DMS79 (cell line): ENCODE measurements around the gene UGP2.
"Not testable (repeated sequence)": the region's sequence is repeated elsewhere in the genome, so short reads cannot be mapped to it uniquely, and the experiment has no call there.

Experiments
- DNase-seq: peaks from one replicate; lab custom pipeline; 2025; lab: John Stamatoyannopoulos, UW

The UGP2 gene

DNA sequence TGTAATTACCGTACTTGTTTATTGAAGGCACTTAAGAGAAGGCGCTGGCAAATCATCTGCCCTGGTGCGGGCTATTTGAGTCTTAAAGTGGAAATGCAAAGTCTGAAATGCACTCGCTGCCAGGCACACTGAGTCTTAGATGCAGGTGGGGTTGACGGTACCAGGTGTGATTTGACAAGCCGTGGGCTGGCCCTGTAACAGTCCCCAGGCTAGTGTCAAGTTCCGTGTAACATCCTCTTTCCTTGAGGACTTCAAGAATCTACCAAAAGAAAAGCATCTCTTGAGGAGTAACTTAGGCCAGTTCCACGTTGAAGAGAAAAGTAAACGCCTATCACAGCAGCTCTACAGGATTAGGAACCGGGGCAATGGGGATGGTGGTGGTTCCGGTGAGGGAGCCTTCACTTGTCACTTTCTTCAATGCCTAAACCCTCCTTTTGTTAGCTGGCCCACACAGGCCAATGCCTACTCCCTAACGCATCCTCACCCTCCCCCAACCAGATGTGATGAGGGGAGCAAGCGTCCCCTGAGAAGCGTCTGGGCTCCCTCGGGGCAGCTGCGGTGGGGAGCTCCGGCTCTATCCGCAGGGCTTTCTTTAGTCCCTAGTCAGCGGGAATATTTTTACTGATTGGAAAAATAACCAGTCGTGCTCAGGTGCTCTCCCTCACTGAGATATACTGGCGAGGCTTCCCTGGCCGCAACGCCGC lies 1.5 kb upstream of the UGP2 start:
- no peak for DNase-seq

DNA sequence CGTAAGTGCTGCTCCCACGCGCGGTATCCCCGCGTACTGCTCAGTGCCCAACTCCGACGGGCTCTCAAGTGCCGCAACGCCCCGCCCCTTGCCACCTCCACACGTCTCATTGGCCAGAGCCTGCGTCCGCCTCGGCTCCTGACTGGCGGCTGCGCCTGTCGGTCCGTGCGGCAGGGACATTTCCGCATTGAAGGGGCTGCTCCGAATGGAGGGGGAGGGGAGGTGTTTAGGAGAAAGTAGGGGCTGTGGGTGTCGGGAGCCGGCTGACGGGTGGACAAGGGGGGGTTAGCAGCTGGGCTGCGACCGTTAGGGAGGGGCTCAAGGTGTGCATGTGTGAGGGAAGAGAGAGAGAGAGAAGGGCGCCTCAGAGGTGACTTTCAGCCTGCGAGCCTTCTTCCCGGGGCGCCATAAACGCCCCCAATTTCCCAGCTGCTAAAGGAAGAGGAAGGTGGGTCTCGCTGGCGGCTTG lies 877 bp upstream of the UGP2 start:
- peak; percentile 95 for DNase-seq

DNA sequence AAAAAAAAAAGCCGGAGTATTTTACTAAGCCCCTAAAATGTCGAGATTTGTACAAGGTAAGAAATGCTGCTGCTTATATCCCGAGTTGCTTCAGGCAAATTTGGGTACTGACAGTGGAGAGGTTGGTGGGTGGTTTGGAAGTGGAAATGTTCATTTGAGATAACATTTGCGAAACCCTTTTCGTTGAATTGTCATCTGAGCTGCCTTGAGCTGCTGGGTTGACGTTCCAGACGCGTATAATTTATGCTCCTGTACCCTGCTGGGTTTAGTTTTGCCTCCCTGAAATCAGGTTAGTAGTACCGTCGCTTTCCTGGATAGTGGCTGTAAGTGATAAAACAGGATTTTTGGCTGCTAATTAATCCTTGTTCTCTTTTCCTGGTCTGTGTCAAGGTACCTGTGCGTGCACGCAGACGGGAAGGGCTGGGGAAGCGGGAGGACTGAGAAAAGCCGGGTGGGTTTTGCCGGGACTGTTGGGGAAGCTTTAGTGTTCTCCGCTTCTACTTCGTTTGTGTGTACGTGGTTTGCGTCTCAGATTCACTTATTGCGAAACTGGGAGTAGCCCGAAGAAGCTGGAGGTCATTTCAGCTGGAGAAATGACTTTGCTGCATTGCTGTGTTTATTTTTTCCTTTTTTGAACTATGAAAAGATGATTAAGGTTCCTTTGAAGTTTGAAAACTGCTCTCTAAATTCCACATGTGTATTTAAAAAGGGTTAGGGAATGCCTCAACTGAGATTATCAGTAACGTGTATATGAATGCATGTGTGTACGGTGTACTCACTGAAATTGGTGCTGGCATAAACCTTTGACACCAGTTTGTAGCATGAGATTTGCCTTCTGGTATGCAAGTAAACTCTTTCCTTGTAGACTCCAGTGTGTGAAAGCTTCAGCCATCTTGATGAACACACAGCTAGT lies 709 bp downstream of the UGP2 start:
- DNase-seq = peak; percentile 34

DNA sequence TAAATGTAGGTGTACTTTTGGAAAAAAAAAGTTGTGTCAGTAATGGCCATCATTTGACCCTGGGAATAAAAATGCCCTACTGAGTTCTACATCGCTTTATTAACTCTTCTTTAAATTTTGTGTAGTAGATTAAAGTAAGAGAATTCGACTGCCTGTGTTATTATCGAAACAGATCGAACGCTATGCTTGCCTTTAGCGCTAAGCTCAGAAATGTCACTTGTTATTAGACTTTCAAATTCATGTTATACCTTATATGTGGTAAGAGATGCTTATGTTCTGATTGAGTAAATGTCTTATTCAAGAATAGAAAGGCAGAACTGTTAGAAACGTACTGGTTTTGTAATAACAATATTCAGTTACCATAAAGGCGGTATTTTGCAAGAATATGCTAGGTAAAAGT lies 1.4 kb downstream of the UGP2 start:
- no peak for DNase-seq

DNA sequence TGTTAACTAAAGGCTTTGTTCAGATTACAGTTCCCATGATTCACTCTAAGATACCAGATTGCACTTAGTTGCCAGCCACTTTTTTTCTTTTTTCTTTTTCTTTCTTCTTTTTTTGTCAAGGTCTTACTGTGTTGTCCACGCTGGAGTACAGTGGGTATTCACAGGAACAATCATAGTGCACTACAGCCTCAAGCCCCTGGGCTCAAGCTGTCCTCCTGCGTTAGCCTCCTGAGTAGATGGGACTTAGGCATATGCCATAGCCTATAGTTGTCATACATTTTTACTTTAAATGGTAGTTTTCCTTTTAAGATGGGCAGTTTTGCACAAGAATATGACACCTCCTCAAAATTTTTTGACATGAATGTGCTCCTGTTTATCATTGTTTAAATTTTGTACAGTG lies 2.1 kb downstream of the UGP2 start:
- no peak for DNase-seq

DNA sequence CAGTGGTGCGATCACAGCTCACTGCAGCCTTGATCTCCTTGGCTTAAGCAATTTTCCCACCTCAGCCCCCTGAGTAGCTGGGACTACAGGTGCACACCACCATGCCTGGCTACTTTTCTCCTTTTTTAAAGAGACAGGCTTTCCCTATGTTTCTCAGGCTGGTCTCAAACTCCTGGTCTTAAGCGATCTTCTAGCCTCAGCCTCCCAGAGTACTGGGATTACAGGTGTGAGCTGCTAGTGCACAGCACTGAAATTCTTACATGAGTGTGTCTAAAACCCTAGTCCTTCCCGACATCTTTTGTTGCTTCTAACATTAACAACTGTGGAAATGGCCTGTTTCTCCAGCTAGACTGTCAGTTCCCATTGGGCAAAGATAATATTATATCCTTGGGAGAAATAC lies 2.9 kb downstream of the UGP2 start:
- DNase-seq = no peak

DNA sequence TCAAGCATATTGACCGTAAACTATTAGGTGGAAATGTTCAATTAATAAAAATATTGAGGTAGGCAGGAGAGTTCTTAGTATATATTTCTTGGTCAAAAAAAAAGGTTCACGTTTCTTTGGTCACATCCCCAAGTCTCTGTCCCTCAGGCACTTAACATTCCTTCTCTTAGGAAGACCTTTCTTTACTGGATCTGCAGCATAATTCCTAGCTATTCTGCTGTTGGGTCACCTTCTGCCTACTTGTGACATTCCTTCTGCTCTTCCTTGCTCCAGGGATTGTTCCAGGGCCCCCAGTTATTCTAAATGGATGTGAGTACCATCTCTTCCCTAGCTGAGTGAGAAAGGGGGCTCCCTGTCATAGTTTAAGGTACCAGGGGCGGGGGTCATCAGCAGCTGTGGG lies 4.2 kb downstream of the UGP2 start:
- no peak for DNase-seq

DNA sequence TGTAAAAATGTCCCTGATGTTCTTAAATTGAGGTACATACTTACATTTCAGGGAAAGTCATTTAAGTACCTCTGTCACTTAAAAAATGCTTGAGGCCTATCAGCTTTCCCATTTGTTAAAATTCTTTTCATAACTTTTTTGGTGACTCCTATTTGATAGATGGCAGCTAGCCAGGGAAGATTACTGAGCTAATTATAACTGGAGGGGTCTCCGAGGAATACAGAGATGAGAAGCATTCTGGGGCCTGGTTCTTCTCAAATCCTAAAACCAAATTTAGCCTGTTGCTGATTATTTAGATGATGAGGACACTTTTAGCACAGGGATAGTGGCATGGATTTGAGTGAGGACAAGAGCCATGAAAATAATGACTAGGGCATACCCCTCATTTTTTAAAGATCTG lies 4.8 kb downstream of the UGP2 start:
- no peak for DNase-seq

DNA sequence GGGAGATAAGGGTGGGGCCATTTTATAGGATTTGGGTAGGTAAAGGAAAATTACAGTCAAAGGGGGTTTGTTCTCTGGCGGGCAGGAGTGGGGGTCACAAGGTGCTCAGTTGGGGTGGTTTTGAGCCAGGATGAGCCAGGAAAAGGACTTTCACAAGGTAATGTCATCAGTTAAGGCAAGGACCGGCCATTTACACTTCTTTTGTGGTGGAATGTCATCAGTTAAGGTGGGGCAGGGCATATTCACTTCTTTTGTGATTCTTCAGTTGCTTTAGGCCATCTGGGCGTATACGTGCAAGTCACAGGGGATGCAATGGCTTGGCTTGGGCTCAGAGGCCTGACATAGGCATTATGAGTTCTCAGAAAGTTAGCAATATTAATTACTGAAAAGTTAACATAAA lies 5.9 kb downstream of the UGP2 start:
- not testable (repeated sequence) for DNase-seq

DNA sequence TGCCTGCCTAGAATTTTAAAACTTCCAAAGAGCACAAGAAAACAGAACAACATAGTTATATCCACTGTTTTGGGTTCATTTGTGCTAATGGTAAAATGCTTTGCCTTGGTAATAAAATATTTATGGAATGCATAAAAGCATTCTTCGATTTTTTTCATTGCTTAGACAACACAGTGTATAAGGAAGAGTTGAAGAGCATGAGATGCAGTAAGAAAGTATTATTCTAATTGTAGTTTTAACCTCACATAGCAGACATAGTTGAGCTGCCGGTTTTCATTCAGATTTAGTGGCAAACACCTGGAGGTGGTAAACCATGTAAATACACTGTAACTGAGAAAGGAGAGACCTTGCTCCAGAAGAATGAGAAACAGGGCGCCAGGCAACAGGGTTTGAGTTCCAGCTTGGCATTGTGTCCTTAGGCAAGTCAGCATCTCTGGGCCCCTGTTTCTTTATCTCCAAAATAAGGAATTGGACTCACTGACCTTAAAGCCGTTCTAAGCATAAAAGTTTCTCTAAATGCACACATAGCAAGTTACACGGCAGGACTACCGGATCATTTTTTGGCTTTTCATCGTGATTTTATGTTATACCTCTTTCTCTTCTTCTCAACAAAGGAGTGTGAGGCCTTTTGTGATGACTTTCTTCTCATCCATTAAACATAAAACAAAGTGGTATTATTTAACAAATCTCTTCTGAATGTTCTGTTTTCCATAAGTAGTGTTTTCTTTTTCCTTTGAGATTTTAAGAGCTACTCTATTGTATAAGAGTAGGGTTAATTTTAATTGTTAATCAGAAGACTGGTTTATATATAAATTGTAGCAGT lies 7.9 kb downstream of the UGP2 start:
- no peak for DNase-seq

DNA sequence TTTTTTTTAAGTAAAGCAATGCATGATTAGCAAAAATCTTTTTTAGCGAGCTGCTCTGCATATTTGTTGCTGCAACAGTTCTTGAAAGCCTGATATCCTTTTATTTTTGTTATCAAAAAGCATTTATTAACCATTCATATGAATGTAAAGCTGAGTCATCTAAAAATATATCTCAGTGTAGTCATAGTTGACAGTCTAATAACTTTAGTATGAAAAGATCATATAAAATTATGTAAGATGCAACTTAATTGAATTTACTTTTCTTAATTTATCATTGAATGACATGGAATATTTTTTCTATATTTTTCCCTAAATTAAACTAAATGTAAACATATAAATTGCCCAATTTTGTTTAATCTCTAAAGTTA lies 8.5 kb downstream of the UGP2 start:
- DNase-seq = no peak

DNA sequence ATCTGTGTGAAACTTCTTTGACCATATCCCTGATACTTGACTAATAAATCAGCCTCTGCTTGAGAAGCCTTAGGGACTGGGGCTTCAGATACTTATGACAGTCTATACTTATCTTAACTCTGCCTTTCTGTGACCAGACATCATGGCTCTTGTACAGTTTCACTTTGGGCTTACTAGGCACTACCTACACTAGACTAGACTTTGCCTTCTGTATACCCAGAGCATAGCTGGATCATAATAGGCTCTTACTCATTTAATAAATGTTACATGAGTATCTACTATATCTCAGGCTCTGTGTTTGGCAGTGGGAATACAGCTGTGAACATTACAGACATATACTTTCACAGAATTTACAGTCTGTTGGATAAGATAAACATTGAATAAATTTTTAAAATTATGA lies 9.0 kb downstream of the UGP2 start:
- DNase-seq = no peak

DNA sequence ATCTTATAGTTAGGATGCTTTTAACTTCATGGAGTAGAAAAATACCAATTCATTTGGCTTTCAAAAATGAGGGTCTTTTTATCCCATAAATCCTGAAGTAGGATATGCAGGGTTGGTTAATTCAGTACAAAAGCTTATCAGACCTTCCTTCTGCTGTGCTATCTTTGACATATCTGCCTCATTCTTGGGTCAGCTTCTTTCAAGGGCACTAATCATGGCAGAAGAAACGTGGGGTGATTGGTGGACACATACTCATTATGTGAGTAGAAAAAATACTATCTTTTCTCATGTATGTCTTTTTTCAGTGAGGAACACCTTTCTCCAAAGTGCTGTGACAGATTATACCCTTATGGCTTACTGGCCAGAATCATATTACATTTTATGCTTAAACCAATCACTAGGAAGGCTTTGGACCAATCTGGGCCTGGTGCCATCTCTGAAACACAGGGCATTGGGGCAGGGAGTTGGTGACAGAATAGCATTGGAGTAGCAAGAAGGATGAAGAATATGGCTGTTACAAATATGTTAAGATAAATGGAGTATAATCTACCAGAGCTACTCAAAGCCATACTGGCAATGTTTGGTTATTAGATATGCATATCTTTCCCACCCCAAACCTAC lies 10.1 kb downstream of the UGP2 start:
- DNase-seq = no peak

DNA sequence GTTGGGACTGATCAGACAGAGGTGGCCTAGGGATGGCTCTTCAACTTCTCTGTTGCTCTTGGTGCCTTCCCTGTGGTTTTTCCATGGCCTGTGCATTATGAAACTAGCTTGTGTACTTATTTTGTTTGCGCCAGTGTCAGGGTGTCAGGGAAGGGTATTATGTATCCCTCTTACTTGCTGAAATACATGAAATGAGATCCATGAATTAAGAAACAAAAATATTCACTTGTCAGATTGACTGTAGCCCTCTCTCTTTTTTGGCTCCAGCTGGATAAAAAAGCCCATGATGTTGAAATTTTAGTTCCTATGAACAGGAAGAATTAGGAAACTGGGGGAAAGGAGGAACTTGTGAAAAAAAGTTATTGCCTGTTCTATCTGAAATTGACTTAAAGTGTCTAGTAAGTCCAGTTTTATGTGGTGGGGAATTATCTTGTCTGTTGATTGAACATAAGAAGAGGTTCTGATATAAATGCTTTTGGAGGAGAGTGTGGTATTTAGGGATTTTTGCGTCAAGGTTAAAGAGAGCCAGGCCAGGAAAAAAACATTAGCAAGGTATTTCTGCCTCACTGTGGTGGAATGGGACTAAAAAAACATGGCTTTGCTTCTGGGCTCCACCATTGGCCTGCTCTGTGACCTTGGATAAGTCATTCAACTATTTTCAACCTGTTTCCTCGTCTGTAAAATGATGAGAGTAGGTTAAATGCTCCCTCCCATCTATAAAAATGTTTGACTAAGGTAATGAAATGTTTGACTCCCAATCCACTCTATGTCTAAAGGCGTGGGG lies 12.0 kb downstream of the UGP2 start:
- no peak for DNase-seq

DNA sequence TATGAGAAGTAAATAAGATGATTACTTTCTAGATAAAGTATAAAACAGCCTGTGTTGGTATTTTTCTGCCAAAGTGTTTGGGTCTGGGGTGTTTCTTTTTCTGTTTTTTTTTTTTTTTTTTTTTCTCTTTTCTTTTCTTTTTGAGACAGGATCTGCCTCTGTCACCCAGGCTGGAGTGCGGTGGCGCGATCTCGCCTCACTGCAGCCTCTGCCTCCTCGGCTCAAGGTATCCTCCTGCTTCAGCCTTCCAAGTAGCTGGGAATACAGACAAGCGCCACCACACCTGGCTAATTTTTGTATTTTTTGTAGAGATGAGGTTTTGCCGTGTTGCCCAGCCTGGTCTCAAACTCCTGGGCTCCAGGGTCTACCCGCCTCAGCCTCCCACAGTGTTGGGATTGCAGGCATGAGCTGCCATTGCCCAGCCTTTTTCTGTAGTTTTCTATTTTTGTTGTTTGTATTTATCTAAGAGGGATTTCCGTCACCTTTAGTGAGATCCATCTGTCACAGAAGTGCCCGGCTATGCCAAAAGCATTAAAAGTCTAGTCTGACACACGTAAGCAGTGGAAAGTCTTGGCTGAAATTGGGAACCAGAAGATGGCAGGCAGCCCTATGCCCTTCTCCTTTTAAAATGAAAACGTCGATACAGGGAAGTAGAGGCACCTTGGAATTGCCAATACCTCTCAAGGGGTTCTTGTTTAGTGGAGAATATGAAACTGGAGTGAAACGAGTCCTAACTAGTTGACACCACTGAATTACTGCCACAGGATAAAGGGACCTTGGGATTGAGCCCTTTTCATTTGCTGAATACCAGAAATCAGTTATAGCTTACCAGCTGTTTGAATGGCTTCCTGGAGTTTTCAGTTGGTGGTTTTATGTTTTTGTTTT lies 14.0 kb downstream of the UGP2 start:
- DNase-seq = no peak

DNA sequence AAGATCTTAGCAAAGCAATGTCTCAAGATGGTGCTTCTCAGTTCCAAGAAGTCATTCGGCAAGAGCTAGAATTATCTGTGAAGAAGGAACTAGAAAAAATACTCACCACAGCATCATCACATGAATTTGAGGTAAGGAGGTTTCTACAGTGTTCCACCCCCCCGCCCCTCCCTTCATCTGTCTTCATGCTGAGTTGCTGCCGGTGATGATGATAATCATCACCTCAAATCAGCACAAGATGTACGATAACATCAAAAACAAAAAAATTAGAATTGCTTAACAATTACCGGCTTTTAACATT lies 14.6 kb downstream of the UGP2 start:
- no peak for DNase-seq

DNA sequence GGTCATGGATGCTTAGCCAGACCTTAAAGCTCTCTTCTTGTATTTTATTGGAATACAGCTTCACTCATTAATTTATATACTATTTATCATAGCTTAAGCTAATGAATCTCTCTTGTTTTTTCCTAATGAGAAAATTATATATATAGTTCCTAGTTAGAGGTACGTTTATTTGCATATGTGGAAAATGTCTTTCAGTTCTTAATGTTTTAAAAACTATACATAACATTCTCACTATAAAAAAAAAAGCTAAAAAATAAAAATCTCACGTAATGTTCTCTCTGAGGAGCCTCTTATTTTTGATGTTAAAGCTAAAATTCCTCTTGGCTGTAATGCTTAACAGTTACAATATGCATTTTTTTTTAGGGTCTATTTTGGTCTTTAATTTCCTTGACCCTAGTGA lies 16.6 kb downstream of the UGP2 start:
- no peak for DNase-seq

DNA sequence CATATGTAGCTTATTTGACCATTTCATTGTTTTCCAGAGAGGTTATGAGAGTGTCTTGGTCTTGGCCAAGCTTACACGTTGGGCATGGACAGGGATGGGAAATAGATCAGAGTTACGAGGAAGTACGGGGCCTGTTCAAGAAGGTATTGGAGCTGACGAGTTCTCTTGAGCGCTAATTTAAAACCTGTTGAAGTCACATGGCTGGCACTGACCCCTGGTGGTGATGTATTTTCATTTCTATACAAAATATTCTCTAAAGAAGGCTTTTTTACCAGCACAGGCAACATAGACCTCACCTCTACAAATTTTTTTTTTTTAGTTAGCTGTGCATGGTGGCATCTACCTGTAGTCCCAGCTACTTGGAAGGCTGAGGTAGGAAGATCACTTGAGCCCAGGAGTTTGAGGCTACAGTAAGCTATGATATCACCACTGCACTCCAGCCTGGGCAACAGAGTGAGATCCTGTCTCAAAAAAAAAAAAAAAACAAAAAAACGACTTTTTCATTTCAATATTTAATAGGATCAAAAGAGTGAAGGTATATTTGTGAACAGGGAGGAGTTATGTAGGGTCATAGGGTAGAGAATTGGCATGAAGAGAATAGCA lies 19.6 kb downstream of the UGP2 start:
- no peak for DNase-seq

DNA sequence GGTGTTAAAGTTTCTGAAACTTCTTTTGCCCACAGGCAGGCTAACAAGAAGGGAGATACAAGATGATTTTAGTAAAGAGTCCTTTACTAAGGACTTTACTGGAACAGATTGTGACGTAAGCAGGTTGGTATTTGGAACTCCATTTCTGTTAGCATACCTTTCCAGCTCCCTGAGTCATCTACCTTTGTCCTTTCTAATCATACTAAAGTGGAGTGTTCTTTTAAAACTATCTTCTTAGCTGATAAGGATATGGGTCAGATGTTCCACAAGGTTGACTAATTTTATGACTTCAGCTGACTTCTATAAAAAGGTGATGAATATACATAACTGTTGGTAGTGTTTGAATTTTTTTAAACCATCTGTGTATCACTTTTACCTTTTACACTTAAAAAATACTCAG lies 21.1 kb downstream of the UGP2 start:
- DNase-seq = no peak

DNA sequence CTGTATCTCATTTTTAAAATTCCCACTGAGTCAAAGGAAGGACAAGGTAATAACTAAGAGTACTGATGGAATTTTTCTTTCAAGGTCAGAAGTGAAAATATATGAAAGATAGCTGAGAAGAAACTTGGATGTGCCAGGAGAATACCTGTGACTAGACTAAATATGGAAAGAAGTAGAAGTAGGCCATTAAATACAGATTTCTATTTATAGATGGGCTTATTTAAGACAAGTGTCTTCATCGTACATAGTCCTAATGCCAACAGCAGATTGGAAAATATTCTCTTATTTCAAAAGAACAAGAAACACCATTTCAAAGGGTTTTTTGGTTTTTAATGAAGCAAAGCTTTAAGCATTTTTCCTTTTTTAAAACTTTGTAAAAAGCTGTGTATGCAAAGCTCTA lies 22.0 kb downstream of the UGP2 start:
- no peak for DNase-seq
